Choroid plexus epithelial cell (primary cell): ENCODE results near the gene CFAP20DC.
"Not testable (repeated sequence)": the region's sequence is repeated elsewhere in the genome, so short reads cannot be mapped to it uniquely, and the experiment has no call there.

Source experiments
- DNase-seq: peaks from one replicate; pipeline ENCODE4 v3.0.0-alpha.2; 2010; ENCODE audit warnings: low read depth
- H3K4me3 ChIP-seq: 2 replicates; pipeline ENCODE4 v1.5.1; 2011; ENCODE audit warnings: low read depth, mild to moderate bottlenecking, control low read depth, low read length, moderate library complexity
- CTCF ChIP-seq: conservative IDR thresholded peaks from 2 replicates; pipeline ENCODE4 v1.5.1; 2011; ENCODE audit warnings: low read depth, mild to moderate bottlenecking, control low read depth, inconsistent platforms, low read length, moderate library complexity

CFAP20DC gene

DNA sequence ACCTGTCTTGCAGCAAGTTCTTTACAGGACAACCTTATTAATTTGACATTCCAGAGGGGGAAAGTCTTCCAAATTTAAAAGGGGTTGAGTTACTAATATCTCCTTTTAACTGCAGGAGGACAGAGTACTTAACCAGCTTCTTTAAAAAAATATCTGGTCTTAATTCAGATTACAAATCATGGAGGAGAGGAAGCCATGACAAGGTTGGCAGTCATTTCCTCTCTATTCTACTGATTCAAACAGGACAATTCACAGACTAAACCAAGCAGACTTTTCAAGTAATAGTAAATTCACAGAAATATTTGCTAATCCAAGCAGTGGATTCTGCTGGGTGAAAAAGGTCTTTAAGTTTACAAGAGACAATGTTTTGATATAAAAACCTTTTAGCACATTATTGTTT lies 185.3 kb downstream of the CFAP20DC start:
- TF ChIP-seq CTCF: no peak
- DNase-seq: no peak
- H3K4me3 ChIP-seq: no peak overlapping the region

DNA sequence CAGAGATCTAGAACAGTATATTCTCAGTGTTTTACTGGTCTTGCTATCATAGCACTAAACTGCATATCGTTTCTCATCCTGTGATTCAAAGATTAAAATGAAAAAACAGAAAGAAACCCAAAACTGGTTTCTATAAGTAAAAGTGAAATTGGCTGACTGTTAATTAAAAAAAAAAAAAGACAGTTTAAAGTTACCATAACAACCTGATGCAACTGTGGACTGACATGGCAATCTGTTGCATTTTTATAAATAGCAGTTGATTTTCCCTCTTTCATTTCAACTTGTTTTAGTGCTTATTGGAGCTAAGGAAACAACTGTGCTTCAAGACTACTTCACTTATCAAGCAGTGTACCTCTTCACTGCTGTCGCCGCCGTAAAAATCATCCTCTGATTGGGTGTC lies 186.6 kb downstream of the CFAP20DC start:
- no peak for DNase-seq
- TF ChIP-seq CTCF: no peak
- no peak overlapping the region for H3K4me3 ChIP-seq

DNA sequence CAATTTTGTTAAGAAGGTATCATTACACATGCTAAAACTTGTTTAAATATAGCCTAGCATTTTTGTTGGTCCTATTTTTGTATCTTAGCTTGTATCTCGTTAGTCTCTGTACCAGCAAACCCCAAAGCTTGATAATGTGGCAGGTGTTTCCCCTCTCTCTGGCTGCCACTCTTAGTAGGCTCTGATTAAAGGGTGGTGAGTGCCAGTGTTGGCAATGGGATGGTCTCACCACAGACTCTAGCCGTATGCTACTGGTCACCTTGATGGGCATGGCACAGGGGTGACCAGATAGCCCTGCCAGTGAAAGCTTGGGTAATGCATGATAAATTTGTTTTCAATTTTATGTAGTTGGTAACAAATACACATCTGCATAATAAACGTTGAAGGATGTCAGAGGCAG lies 188.3 kb downstream of the CFAP20DC start:
- TF ChIP-seq CTCF: no peak
- no peak for DNase-seq
- H3K4me3 ChIP-seq: no peak overlapping the region

GRCh38 chr3:58858126-58858525 lies 191.7 kb downstream of the CFAP20DC start:
- DNase-seq: no peak
- TF ChIP-seq CTCF: no peak
- no peak overlapping the region for H3K4me3 ChIP-seq

GRCh38 chr3:58857402-58857801 lies 192.4 kb downstream of the CFAP20DC start:
- H3K4me3 ChIP-seq: no peak overlapping the region
- DNase-seq: no peak
- no peak for TF ChIP-seq CTCF

DNA sequence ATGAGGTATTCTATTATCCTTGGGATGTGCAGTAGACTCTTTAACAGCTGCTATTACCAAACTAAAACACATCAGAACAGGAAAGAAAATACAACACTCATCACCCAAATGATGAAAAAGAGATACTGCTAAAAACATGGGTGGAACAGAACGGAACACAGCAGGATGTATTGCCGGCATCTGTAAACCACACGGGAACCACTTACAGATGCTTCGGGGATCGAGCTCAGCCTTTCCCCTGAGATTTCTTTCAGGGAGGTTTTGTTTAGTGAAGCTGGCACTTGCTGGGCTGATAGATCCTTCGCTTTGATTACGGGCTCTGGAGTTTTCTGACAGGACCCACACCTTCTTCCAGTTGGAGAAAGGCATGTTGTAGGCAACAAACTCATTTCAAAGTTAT lies 201.0 kb downstream of the CFAP20DC start:
- DNase-seq: no peak
- no peak for TF ChIP-seq CTCF
- no peak overlapping the region for H3K4me3 ChIP-seq

GRCh38 chr3:58842050-58842747 lies 207.6 kb downstream of the CFAP20DC start:
- DNase-seq, H3K4me3 ChIP-seq: not testable (repeated sequence)
